ENCODE measurements around the gene HIBADH. TPM values are rescaled to one million over a fixed set of nuclear protein-coding genes. Genes with fewer than 3 reads are reported as not detected.

Gene HIBADH
- total RNA-seq, 4 donors from 2014 or later: 42.2 to 56.4 (median 49.0) TPM

GRCh38 chr7:27520815-27521790 lies 141.6 kb downstream of the HIBADH start:
- Histone ChIP-seq H3K4me3 (no peak overlapping the region), H3K27me3 (no peaks in the 10 kb centered on the region), H3K27ac (no peak overlapping the region), H3K4me1 (no peaks in the 10 kb centered on the region), H3K9me3 (no peaks in the 10 kb centered on the region), H3K36me3 (peaks cover 0 to 17% of the 10 kb centered on the region in 2 donors)
- intact Hi-C loops (cut with DNase I; ENCODE audit: low total_unique reads): no loop called here
- ATAC-seq: peak; percentile 58 to 98
- in situ Hi-C loops (cut with MboI; ENCODE audit: low sequenced_read_pairs in 4 of 4): no loop called here
- TF ChIP-seq POLR2A (IDR thresholded peaks at IDR 0.05): no peak
- TF ChIP-seq CTCF (IDR thresholded peaks at IDR 0.05 in 4 of 5, conservative IDR thresholded peaks at IDR 0.05 in 1 of 5): no peak
- peak; percentile 32 to 71 for DNase-seq

- peaks cover 0 to 8% of the 10 kb centered on the region in 2 donors for H3K36me3 ChIP-seq
- H3K27me3 ChIP-seq: no peaks in the 10 kb centered on the region
- DNase-seq (no peak), ATAC-seq (no peak)
- H3K4me1 ChIP-seq: no peaks in the 10 kb centered on the region
- in situ Hi-C loops (cut with MboI; ENCODE audit: low sequenced_read_pairs in 4 of 4): no loop called here
- no peak overlapping the region for H3K27ac ChIP-seq
- no peaks in the 10 kb centered on the region for H3K9me3 ChIP-seq
- intact Hi-C loops (cut with DNase I; ENCODE audit: low total_unique reads): no loop called here
- TF ChIP-seq POLR2A (IDR thresholded peaks at IDR 0.05): no peak
- no peak for TF ChIP-seq CTCF (IDR thresholded peaks at IDR 0.05 in 4 of 5, conservative IDR thresholded peaks at IDR 0.05 in 1 of 5)
- H3K4me3 ChIP-seq: no peak overlapping the region
These were observed 142.8 kb downstream of the HIBADH start for GRCh38 chr7:27519793-27520469.

GRCh38 chr7:27518561-27519350 lies 143.9 kb downstream of the HIBADH start:
- no peak for TF ChIP-seq CTCF (IDR thresholded peaks at IDR 0.05 in 4 of 5, conservative IDR thresholded peaks at IDR 0.05 in 1 of 5)
- TF ChIP-seq POLR2A (IDR thresholded peaks at IDR 0.05): no peak
- Histone ChIP-seq H3K4me3 (no peak overlapping the region), H3K4me1 (no peaks in the 10 kb centered on the region), H3K27me3 (no peaks in the 10 kb centered on the region), H3K9me3 (no peaks in the 10 kb centered on the region), H3K36me3 (no peaks in the 10 kb centered on the region), H3K27ac (no peak overlapping the region)
- no peak for DNase-seq
- no peak for ATAC-seq
- in situ Hi-C loops (cut with MboI; ENCODE audit: low sequenced_read_pairs in 4 of 4): no loop called here
- intact Hi-C loops (cut with DNase I; ENCODE audit: low total_unique reads): no loop called here

- Histone ChIP-seq H3K27ac (no peak overlapping the region), H3K4me3 (no peak overlapping the region), H3K27me3 (no peaks in the 10 kb centered on the region), H3K4me1 (no peaks in the 10 kb centered on the region), H3K9me3 (no peaks in the 10 kb centered on the region), H3K36me3 (no peaks in the 10 kb centered on the region)
- DNase-seq (no peak), ATAC-seq (no peak)
- no peak for TF ChIP-seq CTCF (IDR thresholded peaks at IDR 0.05 in 4 of 5, conservative IDR thresholded peaks at IDR 0.05 in 1 of 5)
- TF ChIP-seq POLR2A (IDR thresholded peaks at IDR 0.05): no peak
- intact Hi-C loops (cut with DNase I; ENCODE audit: low total_unique reads): no loop called here
- in situ Hi-C loops (cut with MboI; ENCODE audit: low sequenced_read_pairs in 4 of 4): no loop called here
These were observed 146.3 kb downstream of the HIBADH start for GRCh38 chr7:27516421-27516820.

All from gastrocnemius medialis (tissue), 4 donors.